NCI-H446 (cell line): ENCODE data around the gene ASB2.
A peak's percentile ranks its signal among the peaks of the same experiment; 100 is the strongest.

ENCODE experiments used
- DNase-seq, 2 experiments: peaks; one replicate each; lab custom pipeline; 2025; lab: John Stamatoyannopoulos, UW

The ASB2 gene

DNA sequence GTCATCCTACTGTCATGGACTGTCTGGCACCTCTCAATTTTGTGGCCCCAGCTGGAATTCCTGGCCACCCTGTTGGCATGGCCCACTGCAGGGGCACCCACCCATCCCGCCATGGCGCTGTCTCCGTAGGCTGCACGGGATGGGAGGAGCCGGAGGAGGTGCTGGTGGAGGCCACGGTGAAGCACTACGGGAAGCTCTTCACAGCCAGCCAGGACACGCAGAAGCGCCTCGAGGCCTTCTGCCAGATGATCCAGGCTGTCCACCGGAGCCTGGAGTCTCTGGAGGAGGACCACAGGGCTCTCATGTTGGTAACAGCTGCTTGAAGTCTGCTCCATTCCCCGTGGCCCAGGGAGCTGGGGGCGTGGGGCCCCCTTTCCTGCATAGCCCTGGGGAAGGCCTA lies 24.6 kb upstream of the ASB2 start:
- DNase-seq: no peak

DNA sequence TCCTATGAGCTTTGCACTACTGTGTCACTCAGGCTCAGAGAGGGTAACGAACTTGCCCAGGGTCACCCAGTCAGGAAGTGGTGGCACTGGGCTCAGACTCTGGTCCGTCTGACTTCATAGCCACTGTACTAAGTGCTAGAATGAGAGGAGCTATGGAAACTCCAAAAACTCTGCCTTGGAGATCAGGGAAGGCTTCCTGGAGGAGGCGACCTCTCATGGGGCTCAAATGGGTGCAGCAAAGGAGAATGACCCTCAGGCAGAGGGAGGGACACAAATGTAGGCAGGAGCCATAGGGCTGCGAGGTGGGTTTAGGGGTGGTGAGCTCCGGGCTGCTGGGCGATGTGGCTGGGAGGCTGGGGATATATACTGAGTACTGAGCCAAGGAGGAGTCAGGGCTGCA lies 23.9 kb upstream of the ASB2 start:
- no peak for DNase-seq

DNA sequence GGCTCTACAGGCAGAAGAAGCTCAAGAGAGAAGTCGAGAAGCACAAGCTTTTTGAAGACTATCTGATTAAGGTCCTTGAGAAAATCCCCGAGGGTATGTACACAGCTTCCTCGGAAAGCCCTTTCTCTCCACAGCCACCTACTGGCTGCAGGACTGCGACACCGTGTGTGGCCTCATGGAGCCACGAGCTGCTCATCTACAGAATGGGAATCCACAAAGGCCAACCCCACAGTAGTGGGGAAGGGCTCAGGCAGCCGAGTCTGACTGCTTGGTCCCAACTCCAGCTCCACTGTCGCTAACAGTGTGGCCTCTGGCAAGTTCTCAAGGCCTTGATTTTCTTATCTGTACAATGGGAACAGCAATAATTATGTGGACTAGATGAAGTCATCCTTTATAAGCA lies 23.2 kb upstream of the ASB2 start:
- no peak for DNase-seq

DNA sequence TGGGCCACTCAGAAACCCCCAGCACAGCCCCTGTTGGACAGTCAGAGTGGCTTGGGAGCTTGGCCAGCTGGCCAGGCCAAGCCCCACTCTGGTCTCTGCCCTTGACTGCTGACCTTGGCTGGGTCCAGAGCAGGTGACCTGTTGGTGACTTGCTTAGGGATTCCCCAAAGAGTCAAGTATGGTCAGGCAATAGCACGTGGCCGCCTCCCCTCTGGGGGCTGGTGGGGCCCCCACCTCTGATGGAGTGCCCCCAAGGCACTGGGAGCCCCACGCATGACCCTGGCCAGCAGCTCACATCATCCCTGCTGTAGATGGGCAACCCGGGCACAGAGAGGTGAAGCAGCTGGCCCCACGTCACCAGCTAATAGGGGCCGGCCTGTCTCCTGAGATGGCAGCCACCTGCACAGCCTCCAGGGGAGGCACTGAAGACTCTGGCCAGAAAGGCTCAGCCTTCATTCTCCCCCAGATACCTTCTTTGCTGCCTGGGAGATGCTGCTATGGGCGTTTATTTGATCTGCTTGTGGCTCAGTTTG lies 22.6 kb upstream of the ASB2 start:
- no peak for DNase-seq

DNA sequence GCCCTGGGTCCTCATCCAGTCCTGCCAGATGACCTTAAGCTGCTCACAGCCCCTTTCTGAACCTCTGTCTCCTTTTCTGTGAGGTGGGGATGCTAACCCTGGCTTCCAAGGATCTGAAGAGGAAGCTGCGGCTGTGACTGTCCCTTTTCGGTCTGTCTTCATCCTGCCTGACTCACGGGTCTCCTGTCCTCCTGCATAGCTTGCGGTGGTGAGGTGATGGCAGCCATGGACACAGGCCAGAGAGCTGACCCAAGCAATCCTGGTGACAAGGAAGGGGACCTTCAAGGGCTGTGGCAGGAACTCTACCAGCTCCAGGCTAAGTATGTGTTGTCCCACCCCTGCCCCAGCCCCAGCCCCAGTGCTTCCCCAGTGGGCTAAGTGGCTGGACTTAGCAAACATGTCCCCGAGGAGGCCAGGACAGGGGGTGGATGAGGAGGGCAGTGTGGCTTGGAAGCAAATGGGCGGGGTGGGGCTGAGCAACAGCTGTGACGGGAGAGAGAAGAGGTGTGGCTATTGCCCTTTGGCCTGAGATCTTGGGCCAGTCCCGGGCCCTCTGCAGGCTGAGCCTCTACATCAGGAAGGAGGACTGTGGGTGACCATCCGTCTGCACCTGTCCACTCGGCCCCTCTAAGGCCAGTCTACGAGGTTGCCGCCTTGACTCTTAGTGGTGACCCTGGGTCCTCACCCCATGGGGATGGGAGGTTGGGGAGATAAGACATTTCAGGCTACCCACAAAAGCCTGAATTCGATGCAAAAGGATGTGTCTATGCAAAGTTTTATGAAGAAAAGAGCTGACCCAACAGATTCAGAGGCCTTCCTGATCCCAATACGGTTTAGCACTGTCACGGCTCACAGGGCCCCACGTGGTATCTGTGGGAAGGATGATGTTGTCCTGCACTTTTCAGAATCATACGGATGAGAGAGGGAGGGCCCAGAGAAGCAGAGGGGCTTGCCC lies 21.8 kb upstream of the ASB2 start:
- DNase-seq: no peak

DNA sequence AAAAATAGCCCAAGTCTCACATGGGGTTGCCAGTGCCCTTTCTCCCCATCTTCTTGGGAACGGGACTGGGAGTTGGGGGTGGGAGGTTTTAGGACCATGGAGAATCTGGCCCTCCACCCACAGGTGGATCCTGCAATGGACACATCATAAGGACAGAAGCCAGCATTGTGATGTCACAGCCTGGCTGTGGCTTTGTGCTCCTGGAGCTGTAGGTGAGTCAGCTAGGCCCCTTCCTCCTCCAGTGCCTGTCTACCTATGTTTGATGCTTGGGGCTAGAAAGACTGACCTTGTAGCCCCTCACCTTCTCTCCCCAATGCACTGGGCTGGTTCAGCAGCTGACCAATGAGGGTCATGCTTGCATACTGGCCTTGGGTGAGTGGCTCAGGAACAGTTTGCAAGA lies 20.7 kb upstream of the ASB2 start, which contains the start of gene CCDC197:
Gene CCDC197 (plus strand): TSS at position 220 of the 400 bp plus-strand sequence. CDS start 831 bp downstream, outside the sequence.
- DNase-seq: no peak

DNA sequence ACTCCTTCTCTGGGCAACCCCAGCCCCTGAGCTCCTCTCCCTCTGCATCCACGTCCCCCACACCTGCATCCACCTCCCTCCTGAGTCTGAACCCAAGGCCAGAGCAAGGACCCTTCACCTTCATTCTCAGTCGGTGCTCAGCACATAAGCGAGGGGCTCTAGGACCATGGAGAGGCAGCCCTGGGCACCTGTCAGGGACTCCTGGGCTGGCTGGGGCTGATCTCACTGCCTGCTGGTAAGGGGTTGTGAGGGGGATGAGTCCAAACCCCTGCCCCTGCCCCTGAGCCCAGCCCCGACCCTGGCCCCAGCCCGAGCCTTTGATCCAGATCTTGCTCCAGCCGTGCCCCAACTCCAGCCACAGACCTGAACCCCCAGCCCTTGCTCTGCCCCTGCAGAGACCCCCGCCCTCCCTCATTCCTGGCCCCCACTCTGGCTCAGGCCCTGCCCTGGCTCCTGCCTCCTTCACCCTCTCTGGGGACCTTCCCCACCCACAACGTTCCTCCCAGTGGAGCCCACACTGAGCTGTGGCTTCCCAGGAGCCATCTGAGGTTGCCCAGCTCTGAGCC lies 19.8 kb upstream of the ASB2 start:
- no peak for DNase-seq

DNA sequence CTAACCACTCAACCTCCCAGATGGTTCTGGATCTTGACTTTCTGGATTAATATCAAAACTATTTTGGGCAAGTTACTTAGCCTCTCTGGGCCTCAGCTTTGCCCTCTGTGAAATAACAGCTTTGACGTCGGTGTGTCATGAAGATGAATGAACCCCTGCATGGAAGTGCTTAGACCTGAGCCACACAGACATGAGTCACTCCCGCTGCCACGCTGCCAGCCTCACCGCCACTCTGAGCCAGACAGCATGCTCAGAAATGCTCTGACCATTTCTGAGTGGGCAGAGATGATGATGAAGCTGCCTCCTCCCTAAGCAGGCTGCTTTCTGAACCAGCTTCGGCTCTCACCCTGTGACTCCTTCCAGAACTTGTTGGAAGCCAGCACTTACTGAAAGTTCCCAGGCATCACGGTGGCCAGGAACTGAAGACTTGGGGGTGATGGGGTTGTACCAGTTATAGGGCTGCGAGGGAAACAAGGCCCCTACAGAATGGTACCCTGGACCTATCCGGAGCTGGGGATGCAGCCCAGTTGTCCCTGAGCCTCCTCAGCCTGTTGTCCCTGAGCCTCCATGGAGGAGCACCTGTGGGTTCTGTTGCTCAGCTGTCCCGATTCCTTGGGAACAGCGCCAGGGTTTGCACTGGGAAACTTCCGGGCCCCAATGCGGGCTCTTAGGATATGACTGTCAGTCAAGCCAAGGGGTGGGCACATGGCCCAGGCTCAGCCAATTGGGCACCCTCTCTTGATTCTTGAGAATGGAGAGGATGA lies 18.7 kb upstream of the ASB2 start:
- DNase-seq: peak in 1 of 2 experiments; percentile 67

DNA sequence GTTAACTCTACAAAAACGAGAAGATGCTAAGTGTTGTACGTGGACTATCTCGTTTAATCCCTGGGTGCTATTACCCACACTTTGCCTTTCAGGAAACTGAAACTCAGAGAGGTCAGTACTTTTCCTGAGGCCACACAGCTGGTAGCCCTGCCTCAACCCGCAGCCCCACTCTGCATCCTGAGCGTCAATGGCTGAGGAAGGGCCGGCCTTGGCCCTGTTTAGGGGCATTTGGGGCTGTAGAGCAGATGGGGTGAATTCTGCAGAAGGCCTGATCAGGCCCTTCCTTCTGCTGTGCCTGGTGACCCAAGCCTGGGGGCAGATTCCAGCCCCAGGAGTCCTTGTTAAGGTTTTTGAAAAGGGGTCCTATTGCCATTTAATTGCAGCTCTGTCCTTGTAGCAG lies 17.0 kb upstream of the ASB2 start:
- DNase-seq: no peak

DNA sequence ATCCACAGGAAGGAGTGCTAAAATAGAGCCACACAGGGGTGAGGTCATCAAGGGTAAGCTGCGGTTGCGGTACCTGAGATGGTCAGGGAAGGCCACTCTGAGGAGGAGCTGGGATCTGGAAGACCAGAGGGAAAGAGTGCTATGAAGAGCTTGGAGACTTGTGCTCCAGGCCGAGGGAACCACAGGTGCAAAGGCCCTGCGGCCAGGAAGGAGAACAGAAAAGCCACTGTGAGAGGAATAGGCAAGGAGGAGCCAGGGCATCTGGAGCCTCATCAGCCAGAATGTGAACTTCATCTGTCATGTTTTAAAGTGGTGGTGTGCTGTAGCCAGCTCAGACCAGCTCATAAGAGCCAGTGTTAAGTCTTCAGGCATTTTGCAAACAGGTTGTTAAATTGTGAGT lies 15.3 kb upstream of the ASB2 start:
- DNase-seq: no peak

DNA sequence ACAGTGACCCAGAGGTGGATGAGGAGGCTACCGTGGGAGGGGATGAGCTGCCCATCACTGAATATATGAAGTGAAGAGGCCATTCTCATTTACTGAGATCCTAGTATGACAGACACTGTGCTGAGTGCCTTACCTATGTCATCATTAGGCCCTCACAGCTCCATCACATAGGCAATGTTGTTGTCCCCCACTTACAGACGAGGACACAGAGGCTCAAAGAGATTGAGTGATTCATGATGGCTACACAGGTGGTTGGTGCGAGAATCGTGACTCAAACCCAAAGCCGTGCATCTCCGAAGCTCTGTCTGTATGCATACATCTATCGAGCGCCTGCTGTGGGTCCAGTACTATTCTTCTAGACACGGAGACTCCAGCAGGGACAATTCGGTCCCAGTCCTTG lies 14.8 kb upstream of the ASB2 start:
- no peak for DNase-seq

DNA sequence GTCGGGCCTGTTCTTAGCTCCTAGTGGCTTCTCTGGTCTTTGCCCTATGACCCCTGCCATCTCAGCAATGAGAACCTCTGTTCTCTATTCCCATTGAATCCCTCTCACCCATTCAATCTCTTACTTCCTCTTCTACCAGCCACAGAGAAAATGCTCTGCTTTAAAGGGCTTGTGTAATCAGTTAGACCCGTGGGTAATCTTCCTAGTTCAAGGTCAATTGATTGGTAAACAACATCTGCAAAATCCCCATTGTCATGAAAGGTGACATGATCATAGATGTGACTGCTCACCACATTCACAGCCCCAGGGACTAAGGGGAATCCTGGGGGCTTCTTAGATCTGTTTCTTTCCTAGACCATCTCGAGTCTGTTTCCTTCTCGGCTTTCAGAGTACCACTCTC lies 13.6 kb upstream of the ASB2 start:
- no peak for DNase-seq

DNA sequence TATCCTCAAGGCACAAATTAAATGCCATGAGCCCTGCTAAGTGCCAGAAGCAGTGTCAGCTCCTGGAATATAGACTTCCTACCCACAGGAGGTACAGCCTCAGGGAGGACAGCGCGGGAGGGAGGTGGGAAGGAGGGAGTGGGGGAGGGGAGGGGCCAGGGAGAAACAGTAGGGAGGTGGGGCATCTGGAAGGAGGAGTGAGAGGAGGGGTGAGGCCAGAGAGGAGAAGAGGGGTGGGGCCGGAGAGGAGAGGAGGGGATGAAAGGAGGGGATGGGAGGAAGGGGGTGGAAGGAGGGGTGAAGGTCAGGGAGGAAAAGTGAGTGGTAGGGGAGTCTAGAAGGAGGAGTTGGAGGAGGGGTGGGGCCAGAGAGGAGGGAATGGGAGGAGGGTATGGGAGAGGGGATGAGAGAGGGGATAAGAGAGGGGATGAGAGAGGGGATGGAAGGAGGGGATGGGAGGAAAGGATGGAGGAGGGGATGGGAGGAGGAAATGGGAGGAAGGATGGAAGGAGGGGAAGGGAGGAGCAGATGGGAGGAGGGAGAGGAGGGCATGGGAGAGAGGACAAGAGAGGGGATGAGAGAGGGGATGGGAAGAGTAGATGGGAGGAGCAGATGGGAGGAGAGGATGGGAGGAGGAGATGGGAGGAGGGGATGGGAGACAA lies 11.6 kb upstream of the ASB2 start:
- DNase-seq: no peak

DNA sequence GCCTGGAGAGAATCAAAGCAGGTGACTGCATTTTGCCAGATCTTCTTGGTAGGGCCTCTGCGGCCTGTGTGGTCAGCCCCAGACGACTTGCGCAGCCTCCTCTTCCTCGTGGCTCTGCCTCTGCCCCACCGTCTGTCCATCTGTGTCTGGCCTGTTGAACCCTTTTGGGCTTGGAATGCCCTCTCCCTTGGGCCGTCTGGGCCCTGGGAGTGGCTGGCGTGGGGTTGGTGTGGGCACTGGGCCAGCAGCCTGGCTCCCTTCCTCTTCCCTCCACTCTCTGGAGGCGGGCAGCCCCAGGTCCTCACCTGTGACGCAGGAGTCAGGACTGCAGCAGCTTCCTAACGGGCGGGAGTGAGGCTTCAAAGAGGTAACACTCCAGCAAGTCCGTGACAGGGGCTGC lies 11.0 kb upstream of the ASB2 start:
- DNase-seq: no peak

DNA sequence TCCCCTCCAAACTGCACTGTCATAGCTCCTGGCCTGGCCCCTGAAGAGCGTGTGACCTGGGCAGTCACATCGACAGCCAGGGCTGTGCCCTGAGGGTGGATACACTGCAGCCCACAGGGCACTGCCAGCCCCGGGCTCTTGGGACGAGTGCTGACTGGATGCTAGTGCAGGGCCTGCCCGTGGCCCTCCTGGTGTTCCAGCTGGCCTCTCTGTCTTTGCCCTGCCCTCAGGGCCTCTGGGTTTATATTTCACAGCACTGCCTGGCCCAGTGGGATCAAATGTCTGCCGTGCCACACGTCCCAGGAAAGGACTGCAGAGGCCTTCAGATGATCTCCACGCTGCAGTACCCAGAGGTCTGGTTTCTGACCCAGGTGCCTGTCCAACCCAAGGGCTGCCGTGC lies 10.6 kb upstream of the ASB2 start:
- DNase-seq: no peak

DNA sequence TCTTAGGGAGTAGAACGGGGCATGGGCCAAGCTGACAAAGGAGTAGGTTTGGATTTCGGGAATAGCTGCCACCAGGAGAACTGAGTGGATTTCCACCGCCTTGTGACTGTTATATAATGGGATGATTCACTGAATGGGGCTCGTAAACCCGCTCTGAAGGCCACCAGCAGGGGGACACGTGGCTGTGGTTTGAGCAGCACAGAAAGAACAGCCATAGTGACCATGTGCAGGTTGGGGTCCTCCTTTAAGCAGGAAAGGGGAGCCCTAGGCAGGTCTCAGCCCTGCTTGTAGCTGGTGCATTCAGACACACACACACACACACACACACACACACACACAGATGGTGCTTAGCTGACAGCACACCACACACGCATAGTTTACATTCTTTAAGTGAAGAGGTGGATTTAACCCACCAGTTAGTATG lies 8.6 kb upstream of the ASB2 start:
- DNase-seq: no peak

DNA sequence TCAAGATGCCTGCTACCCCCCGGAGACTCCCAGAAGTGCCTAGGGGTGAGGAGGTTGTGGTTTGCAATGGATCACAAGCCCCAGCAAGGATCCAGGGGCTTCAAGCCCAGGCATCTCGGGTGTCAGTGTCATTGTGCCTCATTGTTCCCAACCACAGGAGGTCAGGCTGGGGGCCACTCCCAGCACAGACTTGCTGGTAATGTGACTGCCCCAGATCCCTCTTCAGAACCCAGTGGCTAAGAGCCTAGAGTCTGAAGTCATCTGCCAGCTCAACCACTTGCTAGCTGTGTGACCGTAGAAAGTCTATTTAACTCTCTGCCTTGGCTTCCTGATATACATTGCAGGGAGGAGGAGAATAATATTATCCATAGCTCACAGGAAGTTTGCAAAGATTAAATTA lies 7.7 kb upstream of the ASB2 start:
- no peak for DNase-seq

DNA sequence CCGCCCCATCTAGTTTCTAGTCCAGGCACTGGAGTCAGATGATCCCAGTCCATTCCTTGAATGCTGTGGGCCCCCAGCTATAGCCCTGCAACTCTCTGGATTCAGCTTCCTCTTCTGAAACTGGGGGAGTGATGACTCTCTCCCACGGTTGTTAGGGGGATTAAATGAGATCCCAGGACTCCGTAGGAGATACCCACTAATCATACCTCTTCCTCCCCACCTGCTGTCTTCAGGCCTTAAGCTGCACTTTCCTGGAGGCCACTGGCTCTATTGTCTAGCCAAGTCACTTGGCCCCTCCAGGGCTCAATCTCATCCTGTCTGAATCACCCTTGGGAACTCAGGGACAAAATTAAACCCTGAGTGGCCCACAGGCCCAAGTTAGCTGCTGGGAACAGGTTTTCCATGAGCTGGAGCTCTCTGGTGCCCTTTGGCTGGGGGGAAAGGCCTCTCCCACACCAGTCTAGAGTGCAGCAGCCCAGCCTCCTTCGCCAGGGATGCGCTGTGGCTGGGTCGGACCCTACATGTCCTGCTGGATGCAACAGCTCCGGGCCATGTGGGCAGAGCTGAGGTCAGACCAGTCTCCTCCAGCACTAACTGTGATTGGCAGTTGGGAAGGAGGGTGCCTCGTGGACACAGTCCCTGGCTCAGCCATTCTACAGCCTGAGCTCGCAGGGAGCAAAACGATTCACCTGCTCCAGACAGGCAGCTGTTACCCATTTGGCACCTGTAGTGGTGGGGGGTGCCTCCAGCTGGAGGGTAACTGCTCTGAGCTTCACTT lies 6.0 kb upstream of the ASB2 start:
- no peak for DNase-seq

DNA sequence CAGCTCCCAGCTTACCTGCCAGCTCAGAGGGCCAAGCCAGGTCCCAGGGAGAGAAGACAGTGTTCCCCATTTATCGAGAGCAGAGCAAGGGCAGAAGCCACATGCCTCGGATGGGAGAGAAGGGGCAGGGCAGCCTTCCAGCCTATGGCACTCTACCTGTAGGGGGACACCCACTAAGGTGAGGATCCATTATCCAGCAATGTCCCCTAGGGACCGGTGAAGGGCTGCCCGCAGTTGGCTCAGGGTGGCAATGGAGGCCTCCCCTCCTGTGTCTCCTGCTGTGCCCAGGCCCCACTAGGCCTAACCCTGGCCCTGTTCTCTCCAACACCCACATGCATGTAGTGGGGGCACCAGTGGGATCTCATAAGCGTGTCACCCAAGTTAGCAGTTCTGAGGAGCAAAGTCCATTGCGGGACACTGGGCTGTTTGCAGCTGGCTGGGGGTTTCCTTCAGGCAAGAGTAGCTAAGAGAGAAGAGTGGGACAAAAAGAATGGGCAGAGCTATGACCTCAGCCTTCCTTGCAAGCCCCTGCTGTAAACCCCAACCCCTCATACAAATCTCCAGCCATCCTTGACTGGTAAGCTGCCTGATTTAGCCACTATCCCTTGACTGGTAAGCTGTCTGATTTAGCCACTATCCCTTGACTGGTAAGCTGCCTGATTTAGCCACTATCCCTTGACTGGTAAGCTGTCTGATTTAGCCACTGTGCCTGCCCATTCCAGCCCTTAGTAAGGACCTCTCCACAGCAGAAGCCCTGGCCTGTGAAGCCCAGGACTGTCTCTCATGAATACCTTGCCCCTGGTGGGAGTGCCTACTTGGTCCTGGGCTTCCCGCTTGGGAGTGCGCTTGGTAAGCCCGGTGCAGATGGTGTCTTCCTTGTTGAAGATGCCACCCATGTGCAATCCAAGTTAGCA lies 5.2 kb upstream of the ASB2 start:
- DNase-seq: no peak
